Activated B cell treated with CpG ODN at 0.5 μM for 24 hours (primary cell): Measurements from ENCODE around the gene NT5DC4. TPM values are rescaled to one million over a fixed set of nuclear protein-coding genes. Genes with fewer than 3 reads are reported as not detected.

Source experiments
- ATAC-seq: fragments of 200-7000 bp; cut with Tn5 transposase; one replicate; pipeline ENCODE4 v1.10.0; 2021; ENCODE audit warnings: low read depth, mild to moderate bottlenecking, moderate library complexity
- CTCF ChIA-PET: fragments of 350-600 bp; sonication (Branson Sonifier 250); formaldehyde crosslinking; loops from one replicate; lab custom pipeline; 2021; ENCODE audit warnings: antibody characterized with exemption; lab: Charles Lee
- POLR2A ChIA-PET: fragments of 350-600 bp; sonication (Branson Sonifier 250); formaldehyde crosslinking; loops from one replicate; lab custom pipeline; 2021; ENCODE audit warnings: antibody characterized with exemption; lab: Charles Lee
- DNase-seq: peaks from one replicate; pipeline ENCODE4 v3.0.0; 2022
- H3K27ac Mint-ChIP-seq: one replicate; pipeline ENCODE4 v1.8.0; 2020; ENCODE audit warnings: mixed read lengths
- H3K27me3 Mint-ChIP-seq: one replicate; pipeline ENCODE4 v1.8.0; 2021; ENCODE audit warnings: mixed read lengths
- H3K36me3 Mint-ChIP-seq: one replicate; pipeline ENCODE4 v1.8.0; 2021; ENCODE audit warnings: low read depth, mixed read lengths
- H3K4me1 Mint-ChIP-seq: one replicate; pipeline ENCODE4 v1.8.0; 2021; ENCODE audit warnings: mixed read lengths
- H3K4me3 Mint-ChIP-seq: one replicate; pipeline ENCODE4 v1.8.0; 2020; ENCODE audit warnings: mild to moderate bottlenecking, mixed read lengths
- H3K9me3 Mint-ChIP-seq: one replicate; pipeline ENCODE4 v1.8.0; 2020; ENCODE audit warnings: mixed read lengths
- CTCF ChIP-seq: fragments of 200-600 bp; IDR thresholded peaks from one replicate; pipeline ENCODE4 v1.8.0; 2022; ENCODE audit warnings: antibody characterized with exemption, mild to moderate bottlenecking
- intact Hi-C: fragments of 100-400 bp; cut with micrococcal nuclease; formaldehyde crosslinking; loops from one replicate; pipeline ENCODE4 v1.15.1; 2024
- total RNA-seq: library from RNA; stranded (reverse); gene quantifications from 2 replicates; pipeline ENCODE4 v1.2.3, GENCODE V29; 2022

Gene NT5DC4
- total RNA-seq, 1 donor from 2014 or later, result 1.4 TPM

- no peaks in the 10 kb centered on the region for H3K36me3 Mint-ChIP-seq
- H3K27ac Mint-ChIP-seq, result no peak overlapping the region
- DNase-seq, result no peak
- no peaks in the 10 kb centered on the region for H3K27me3 Mint-ChIP-seq
- ATAC-seq, result no peak
- TF ChIP-seq CTCF, result no peak
- ChIA-PET POLR2A (interaction anchor here (0.9 kb wide), 1 partner anchor 36 kb away, joined by 3 read pairs; no protein-coding TSS in a partner anchor), CTCF (no interaction called here)
- peaks cover 6% of the 10 kb centered on the region for H3K4me1 Mint-ChIP-seq
- H3K4me3 Mint-ChIP-seq, result no peak overlapping the region
- H3K9me3 Mint-ChIP-seq, result no peaks in the 10 kb centered on the region
- intact Hi-C loops, result no loop called here
Observed at GRCh38 chr2:112680666-112681101, 40.1 kb upstream of the NT5DC4 start.

- CTCF ChIA-PET, result no interaction called here
Observed at GRCh38 chr2:112682101-112682500, 38.7 kb upstream of the NT5DC4 start.

GRCh38 chr2:112683550-112684414, 37.0 kb upstream of the NT5DC4 start:
- Mint-ChIP-seq H3K27ac (no peak overlapping the region), H3K4me3 (no peak overlapping the region), H3K36me3 (no peaks in the 10 kb centered on the region), H3K27me3 (no peaks in the 10 kb centered on the region), H3K9me3 (no peaks in the 10 kb centered on the region), H3K4me1 (peaks cover 14% of the 10 kb centered on the region)
- no peak for TF ChIP-seq CTCF
- intact Hi-C loops, result no loop called here
- ATAC-seq (no peak), DNase-seq (no peak)
- POLR2A ChIA-PET, result no interaction called here
- CTCF ChIA-PET, result interaction anchor here (1.0 kb wide), 1 partner anchor 43 kb away, joined by 3 read pairs; no protein-coding TSS in a partner anchor

More at GRCh38 chr2:112682101-112682500, 38.7 kb upstream of the NT5DC4 start:
- TF ChIP-seq CTCF, result no peak
- intact Hi-C loops, result no loop called here
- no peak overlapping the region for H3K27ac Mint-ChIP-seq
- H3K9me3 Mint-ChIP-seq, result no peaks in the 10 kb centered on the region
- no peaks in the 10 kb centered on the region for H3K27me3 Mint-ChIP-seq
- POLR2A ChIA-PET, result interaction anchor here (1.2 kb wide), 1 partner anchor 15 kb away, joined by 3 read pairs; no protein-coding TSS in a partner anchor
- DNase-seq (no peak), ATAC-seq (no peak)
- no peaks in the 10 kb centered on the region for H3K36me3 Mint-ChIP-seq
- no peak overlapping the region for H3K4me3 Mint-ChIP-seq
- H3K4me1 Mint-ChIP-seq, result peaks cover 14% of the 10 kb centered on the region

- Mint-ChIP-seq H3K27ac (no peak overlapping the region), H3K36me3 (no peaks in the 10 kb centered on the region), H3K4me3 (no peak overlapping the region), H3K9me3 (no peaks in the 10 kb centered on the region), H3K27me3 (no peaks in the 10 kb centered on the region), H3K4me1 (peaks cover 14% of the 10 kb centered on the region)
- no peak for TF ChIP-seq CTCF
- CTCF ChIA-PET, result no interaction called here
- intact Hi-C loops, result no loop called here
- POLR2A ChIA-PET, result no interaction called here
- no peak for DNase-seq
- no peak for ATAC-seq
Observed at GRCh38 chr2:112684415-112684775, 36.4 kb upstream of the NT5DC4 start.

GRCh38 chr2:112685271-112685884, 35.4 kb upstream of the NT5DC4 start:
- Mint-ChIP-seq H3K4me3 (no peak overlapping the region), H3K27ac (no peak overlapping the region), H3K4me1 (peaks cover 14% of the 10 kb centered on the region), H3K36me3 (no peaks in the 10 kb centered on the region), H3K9me3 (no peaks in the 10 kb centered on the region), H3K27me3 (no peaks in the 10 kb centered on the region)
- ChIA-PET POLR2A (interaction anchor here (0.5 kb wide), 1 partner anchor 48 kb away, joined by 12 read pairs; no protein-coding TSS in a partner anchor), CTCF (interaction anchor here (1.5 to 2.6 kb wide), 2 partner anchors 22 to 40 kb away, joined by 4 to 19 read pairs; no protein-coding TSS in a partner anchor)
- no peak for TF ChIP-seq CTCF
- DNase-seq, result no peak
- intact Hi-C loops, result no loop called here
- ATAC-seq, result no peak
